Breast epithelium (tissue), 3 donors: ENCODE measurements around the gene GPATCH8.

Experiments used
- CTCF ChIP-seq, 3 donors: fragments of 450-650 bp; IDR thresholded peaks; one replicate each; pipeline ENCODE4 v1.5.1; 2016 to 2017; ENCODE audit warnings: antibody characterized with exemption in 3 of 3, mild to moderate bottlenecking in 3 of 3, moderate library complexity in 3 of 3
- POLR2A ChIP-seq: fragments of 450-650 bp; IDR thresholded peaks from one replicate; pipeline ENCODE4 v1.6.1; 2016; ENCODE audit warnings: antibody characterized with exemption, mild to moderate bottlenecking, moderate library complexity
- POLR2AphosphoS5 ChIP-seq, 3 donors: sonication (generic); formaldehyde crosslinking; IDR thresholded peaks; one replicate each; pipeline ENCODE4 v1.6.1; 2017; ENCODE audit warnings: antibody characterized with exemption in 3 of 3

GRCh38 chr17:44409309-44410028, 93.7 kb downstream of the GPATCH8 start:
- TF ChIP-seq POLR2A, result no peak
- peak in 1 of 3 donors; percentile 24 for TF ChIP-seq CTCF (IDR thresholded peaks at IDR 0.05)
- TF ChIP-seq POLR2AphosphoS5 (IDR thresholded peaks at IDR 0.05), result no peak
